ENCODE measurements around the gene CASP8.

- TF ChIP-seq CTCF (IDR thresholded peaks at IDR 0.05; ENCODE audit: borderline replicate concordance, extremely low read depth, low read length, poor library complexity, severe bottlenecking) (no peak), EZH2 (IDR thresholded peaks at IDR 0.05; ENCODE audit: borderline replicate concordance, low read depth, low read length, severe bottlenecking) (no peak)
These were observed 3.4 kb downstream of the CASP8 start for GRCh38 chr2:201263779-201264178.

Measured in DND-41 (cell line).